H4 (cell line): Measurements from ENCODE around the gene IRGQ. TPM values are rescaled to one million over a fixed set of nuclear protein-coding genes. Genes with fewer than 3 reads are reported as not detected.
A peak's percentile ranks its signal among the peaks of the same experiment; 100 is the strongest.
"Not testable (repeated sequence)": the region's sequence is repeated elsewhere in the genome, so short reads cannot be mapped to it uniquely, and the experiment has no call there.

Experiments
- DNase-seq: peaks from one replicate; pipeline ENCODE4 v3.0.0-alpha.2; 2015; ENCODE audit warnings: low spot score
- total RNA-seq: library from RNA; depleted of rRNA; stranded (reverse); fragments of >200 nt; shearing (Covaris generic); gene quantifications from 2 replicates; pipeline ENCODE4 v1.2.3, GENCODE V29; 2014

IRGQ gene
- total RNA-seq, 1 experiment from 2014 or later: 22.4 TPM

GRCh38 chr19:43625918-43626579 is 30.1 kb upstream of the IRGQ start:
- DNase-seq: no peak

- no peak for DNase-seq
Observed at GRCh38 chr19:43624933-43625332, 29.0 kb upstream of the IRGQ start.

- DNase-seq: no peak
Observed at GRCh38 chr19:43623889-43624670, 28.1 kb upstream of the IRGQ start.

- no peak for DNase-seq
Observed at GRCh38 chr19:43622956-43623355, 27.0 kb upstream of the IRGQ start.

- no peak for DNase-seq
Observed at GRCh38 chr19:43622070-43622469, 26.1 kb upstream of the IRGQ start.

- no peak for DNase-seq
Observed at GRCh38 chr19:43620061-43621001, 24.4 kb upstream of the IRGQ start.

GRCh38 chr19:43619262-43620060 is 23.5 kb upstream of the IRGQ start, which contains the start of gene ZNF428:
ZNF428 (minus strand) TSS chr19:43619629; CDS start chr19:43614304, 5,325 bp downstream.
- DNase-seq: peak; percentile 84

- DNase-seq: no peak
Observed at GRCh38 chr19:43618921-43619261, 23.0 kb upstream of the IRGQ start.

GRCh38 chr19:43616954-43617353 is 21.0 kb upstream of the IRGQ start:
- no peak for DNase-seq

GRCh38 chr19:43616306-43616705 is 20.4 kb upstream of the IRGQ start:
- DNase-seq: no peak

GRCh38 chr19:43612374-43612773 is 16.4 kb upstream of the IRGQ start:
- no peak for DNase-seq

GRCh38 chr19:43611788-43612187 is 15.9 kb upstream of the IRGQ start, which contains the start of gene SRRM5:
SRRM5 (plus strand) TSS chr19:43612088; CDS start chr19:43612122, 34 bp downstream.
- DNase-seq: no peak

GRCh38 chr19:43610493-43610892 is 14.6 kb upstream of the IRGQ start:
- DNase-seq: no peak

GRCh38 chr19:43609872-43610271 is 13.9 kb upstream of the IRGQ start:
- DNase-seq: no peak

- DNase-seq: no peak
Observed at GRCh38 chr19:43607238-43608205, 11.6 kb upstream of the IRGQ start.

GRCh38 chr19:43606569-43607229 is 10.8 kb upstream of the IRGQ start:
- DNase-seq: no peak

GRCh38 chr19:43605875-43606568 is 10.1 kb upstream of the IRGQ start:
- DNase-seq: no peak

- DNase-seq: not testable (repeated sequence)
Observed at GRCh38 chr19:43600326-43600725, 4.4 kb upstream of the IRGQ start.
